Right hindlimb (tissue), 1 donor: ENCODE results near the gene ARHGAP8.
A peak's percentile ranks its signal among the peaks of the same experiment; 100 is the strongest.
"Not testable (repeated sequence)": the region's sequence is repeated elsewhere in the genome, so short reads cannot be mapped to it uniquely, and the experiment has no call there.

Experiments used
- DNase-seq: peaks from one replicate; pipeline ENCODE4 v3.0.0-alpha.2; 2018

ARHGAP8 gene

GRCh38 chr22:44837481-44837880, 85.1 kb downstream of the ARHGAP8 start:
- DNase-seq: no peak

GRCh38 chr22:44838316-44839016, 86.1 kb downstream of the ARHGAP8 start:
- no peak for DNase-seq

GRCh38 chr22:44839061-44839460, 86.7 kb downstream of the ARHGAP8 start:
- DNase-seq: no peak

GRCh38 chr22:44839721-44840120, 87.3 kb downstream of the ARHGAP8 start:
- no peak for DNase-seq

GRCh38 chr22:44840611-44841322, 88.4 kb downstream of the ARHGAP8 start:
- DNase-seq: no peak

GRCh38 chr22:44842417-44842816, 90.0 kb downstream of the ARHGAP8 start:
- DNase-seq: no peak

- DNase-seq: no peak
Observed at GRCh38 chr22:44845191-44845590, 92.8 kb downstream of the ARHGAP8 start.

GRCh38 chr22:44845796-44846720, 93.7 kb downstream of the ARHGAP8 start:
- DNase-seq: no peak

GRCh38 chr22:44846726-44847275, 94.4 kb downstream of the ARHGAP8 start:
- no peak for DNase-seq

- no peak for DNase-seq
Observed at GRCh38 chr22:44847380-44847779, 95.0 kb downstream of the ARHGAP8 start.

- no peak for DNase-seq
Observed at GRCh38 chr22:44847892-44848291, 95.5 kb downstream of the ARHGAP8 start.

- DNase-seq: no peak
Observed at GRCh38 chr22:44848296-44848741, 95.9 kb downstream of the ARHGAP8 start.

- DNase-seq: no peak
Observed at GRCh38 chr22:44848791-44849420, 96.5 kb downstream of the ARHGAP8 start.

GRCh38 chr22:44850946-44851345, 98.6 kb downstream of the ARHGAP8 start:
- DNase-seq: no peak

- not testable (repeated sequence) for DNase-seq
Observed at GRCh38 chr22:44854641-44855040, 102.3 kb downstream of the ARHGAP8 start.

- no peak for DNase-seq
Observed at GRCh38 chr22:44855855-44856254, 103.5 kb downstream of the ARHGAP8 start.

GRCh38 chr22:44858819-44859218, 106.4 kb downstream of the ARHGAP8 start:
- not testable (repeated sequence) for DNase-seq

- DNase-seq: peak; percentile 9
Observed at GRCh38 chr22:44859641-44860040, 107.3 kb downstream of the ARHGAP8 start.

- DNase-seq: no peak
Observed at GRCh38 chr22:44860311-44860710, 107.9 kb downstream of the ARHGAP8 start.

- no peak for DNase-seq
Observed at GRCh38 chr22:44861245-44861644, 108.9 kb downstream of the ARHGAP8 start.

GRCh38 chr22:44862281-44862680, 109.9 kb downstream of the ARHGAP8 start:
- no peak for DNase-seq
